ENCODE data around the gene SEC11C. TPM values are rescaled to one million over a fixed set of nuclear protein-coding genes. Genes with fewer than 3 reads are reported as not detected.

The SEC11C gene
- total RNA-seq, result 10 to 100 TPM; 24.4 to 37.4 TPM

DNA sequence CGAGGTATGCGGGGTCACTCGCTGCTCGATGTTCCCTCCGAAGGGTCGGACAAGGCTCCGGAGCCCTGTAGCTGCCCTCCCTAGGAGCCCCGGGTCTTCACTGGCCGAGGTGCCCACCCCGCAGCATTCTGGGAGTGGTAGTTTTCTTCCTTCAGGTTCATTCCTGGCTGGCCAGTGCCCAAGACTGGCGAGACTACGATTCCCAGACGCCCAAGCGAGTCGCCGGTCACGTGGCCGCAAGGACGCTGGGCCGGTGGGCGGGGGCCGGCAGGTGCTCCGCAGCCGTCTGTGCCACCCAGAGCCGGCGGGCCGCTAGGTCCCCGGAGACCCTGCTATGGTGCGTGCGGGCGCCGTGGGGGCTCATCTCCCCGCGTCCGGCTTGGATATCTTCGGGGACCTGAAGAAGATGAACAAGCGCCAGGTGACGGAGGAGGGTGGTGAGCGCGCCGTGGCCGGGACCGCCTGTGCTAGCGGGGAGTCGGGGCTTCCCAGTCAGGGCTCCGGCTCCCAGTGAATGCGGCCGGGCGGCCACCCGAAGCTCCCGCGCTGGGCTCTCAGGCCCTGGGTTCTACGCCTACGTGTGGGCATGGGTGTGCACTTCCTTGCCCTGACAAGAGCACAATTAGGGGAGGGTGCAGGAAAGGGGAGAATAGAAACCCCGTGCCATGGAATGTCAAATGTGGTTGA lies at the start of gene SEC11C:
Gene SEC11C (plus strand): TSS at position 270 of the 687 bp plus-strand sequence. CDS start 65 bp downstream, at position 335.
- no peak for TF ChIP-seq CTCF (IDR thresholded peaks at IDR 0.05)
- Histone ChIP-seq H3K4me3 (peak within 1 kb of the TSS; percentile 87), H3K9me3 (no peaks in the 10 kb centered on the region)

GRCh38 chr18:59090966-59091603 lies 48.6 kb upstream of the SEC11C start:
- no peak for ATAC-seq (ENCODE audit: insufficient number of reproducible peaks, low FRiP score, low read depth)
- H3K27ac ChIP-seq, result no peak overlapping the region
- no peaks in the 10 kb centered on the region for H3K36me3 ChIP-seq
- no peaks in the 10 kb centered on the region for H3K4me1 ChIP-seq (ENCODE audit: control insufficient read depth in 1 of 2, low read depth in 2 of 2)
- no peak overlapping the region for H3K4me3 ChIP-seq
- H3K27me3 ChIP-seq (replicated peaks; ENCODE audit: insufficient read depth), result no peaks in the 10 kb centered on the region
- no peaks in the 10 kb centered on the region for H3K9me3 ChIP-seq
- no peak for TF ChIP-seq CTCF (IDR thresholded peaks at IDR 0.05)
- DNase-seq (ENCODE audit: low spot score), result no peak

More for the DNA sequence above, at the start of gene SEC11C:
- Histone ChIP-seq H3K27me3 (replicated peaks; ENCODE audit: insufficient read depth) (no peaks in the 10 kb centered on the region), H3K27ac (peak within 1 kb of the TSS; percentile 60 to 70), H3K4me1 (ENCODE audit: control insufficient read depth in 1 of 2, low read depth in 2 of 2) (peaks cover 0 to 8% of the 10 kb centered on the region in 2 donors), H3K36me3 (no peaks in the 10 kb centered on the region)
- peak; percentile 97 for ATAC-seq (ENCODE audit: insufficient number of reproducible peaks, low FRiP score, low read depth)
- DNase-seq (ENCODE audit: low spot score), result peak; percentile 92

- no peak overlapping the region for H3K4me3 ChIP-seq
- H3K4me1 ChIP-seq (ENCODE audit: control insufficient read depth in 1 of 2, low read depth in 2 of 2), result no peaks in the 10 kb centered on the region
- no peak for DNase-seq (ENCODE audit: low spot score)
- ATAC-seq (ENCODE audit: insufficient number of reproducible peaks, low FRiP score, low read depth), result no peak
- H3K27ac ChIP-seq, result no peak overlapping the region
- no peaks in the 10 kb centered on the region for H3K9me3 ChIP-seq
- no peaks in the 10 kb centered on the region for H3K27me3 ChIP-seq (replicated peaks; ENCODE audit: insufficient read depth)
- H3K36me3 ChIP-seq, result no peaks in the 10 kb centered on the region
- no peak for TF ChIP-seq CTCF (IDR thresholded peaks at IDR 0.05)
These were observed 46.0 kb upstream of the SEC11C start for GRCh38 chr18:59093668-59094067.

DNA sequence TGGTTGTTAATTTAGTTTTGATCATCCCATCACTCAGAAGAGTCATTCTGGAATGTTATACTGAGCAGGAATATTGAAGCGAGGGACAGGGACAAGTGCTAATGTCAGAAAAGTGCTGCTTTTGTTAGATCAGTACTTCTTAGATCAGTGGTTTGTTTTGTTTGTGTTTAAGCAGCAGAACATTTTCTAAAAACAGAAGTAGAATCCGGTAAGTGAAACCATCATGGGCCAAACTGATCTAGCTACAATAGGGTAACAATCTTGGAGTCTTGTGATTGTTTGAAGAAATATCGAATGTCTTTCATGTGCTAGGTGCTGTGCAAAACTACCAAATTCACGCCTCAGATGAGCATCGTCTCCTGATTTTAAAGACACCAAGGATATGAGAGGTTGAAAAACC lies 45.1 kb upstream of the SEC11C start:
- no peak for DNase-seq (ENCODE audit: low spot score)
- Histone ChIP-seq H3K27ac (no peak overlapping the region), H3K27me3 (replicated peaks; ENCODE audit: insufficient read depth) (no peaks in the 10 kb centered on the region), H3K36me3 (no peaks in the 10 kb centered on the region), H3K4me1 (ENCODE audit: control insufficient read depth in 1 of 2, low read depth in 2 of 2) (no peaks in the 10 kb centered on the region), H3K9me3 (no peaks in the 10 kb centered on the region), H3K4me3 (no peak overlapping the region)
- no peak for TF ChIP-seq CTCF (IDR thresholded peaks at IDR 0.05)
- ATAC-seq (ENCODE audit: insufficient number of reproducible peaks, low FRiP score, low read depth), result no peak

DNA sequence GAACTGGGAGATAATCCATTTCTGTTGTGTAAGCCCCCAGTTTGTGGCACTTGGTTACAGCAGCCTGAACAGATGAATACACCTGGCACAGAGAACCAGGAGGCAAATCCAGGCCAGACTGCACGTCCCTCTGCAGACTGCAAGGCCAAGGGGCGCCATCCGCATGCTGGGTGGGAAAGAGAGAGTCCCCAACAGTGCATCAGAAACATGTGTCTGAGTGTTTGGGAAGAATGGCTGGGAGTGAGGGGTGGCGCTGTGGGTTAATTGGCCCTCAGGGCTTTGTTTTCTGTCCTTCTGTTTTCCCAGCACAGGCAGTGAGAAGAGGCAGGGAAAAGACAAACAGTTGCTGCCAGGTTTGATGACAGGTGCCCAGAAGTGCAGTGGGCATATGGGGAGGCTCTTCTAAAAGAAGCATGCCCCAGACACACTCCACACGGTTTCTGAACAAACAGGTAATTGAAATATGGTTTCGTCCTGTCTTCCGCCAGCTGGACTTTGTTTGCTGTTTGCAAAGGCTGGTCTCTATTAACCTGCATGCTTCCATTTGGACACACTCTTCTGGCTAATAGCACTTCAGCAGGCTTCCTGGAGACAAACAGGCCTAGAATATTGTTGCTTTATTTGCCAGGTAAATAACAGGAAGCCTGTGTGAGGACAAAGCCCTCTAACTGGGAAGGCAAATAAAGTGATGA lies 43.4 kb upstream of the SEC11C start:
- no peak overlapping the region for H3K27ac ChIP-seq
- H3K4me1 ChIP-seq (ENCODE audit: control insufficient read depth in 1 of 2, low read depth in 2 of 2), result no peaks in the 10 kb centered on the region
- DNase-seq (ENCODE audit: low spot score) (no peak), ATAC-seq (ENCODE audit: insufficient number of reproducible peaks, low FRiP score, low read depth) (no peak)
- H3K4me3 ChIP-seq, result no peak overlapping the region
- H3K27me3 ChIP-seq (replicated peaks; ENCODE audit: insufficient read depth), result no peaks in the 10 kb centered on the region
- no peak for TF ChIP-seq CTCF (IDR thresholded peaks at IDR 0.05)
- H3K9me3 ChIP-seq, result no peaks in the 10 kb centered on the region
- no peaks in the 10 kb centered on the region for H3K36me3 ChIP-seq
